HEK293 (cell line): ENCODE measurements around the gene NOLC1.

ENCODE experiments used
- CTCF ChIA-PET: fragments of 350-600 bp; formaldehyde crosslinking; extraction: SDS; loops from one replicate; lab custom pipeline; 2021; ENCODE audit warnings: antibody characterized with exemption; lab: Yijun Ruan, JAX
- POLR2A ChIA-PET: fragments of 300-600 bp; formaldehyde crosslinking; extraction: SDS; loops from one replicate; lab custom pipeline; 2020; ENCODE audit warnings: antibody characterized with exemption, inconsistent platforms; lab: Yijun Ruan, JAX
- H3K27ac ChIP-seq: fragments of 200-500 bp; sonication (Bioruptor generic); 2 replicates; pipeline ENCODE4 v1.5.1; 2014; ENCODE audit warnings: low read depth, low read length, control low read depth, inconsistent platforms; ENCODE audit errors: extremely low read depth
- H3K36me3 ChIP-seq, 2 experiments: fragments of 200-500 bp in 1 of 2; sonication (Bioruptor generic) in 1 of 2; 1 replicate in 1 of 2; 2 replicates in 1 of 2; pipeline ENCODE4 v1.5.1; 2014 to 2017; ENCODE audit warnings: inconsistent platforms in 2 of 2, low read length in 2 of 2; ENCODE audit not compliant: control insufficient read depth in 2 of 2, insufficient read depth in 1 of 2
- H3K4me1 ChIP-seq: fragments of 200-500 bp; sonication (Bioruptor generic); 2 replicates; pipeline ENCODE4 v1.5.1; 2014; ENCODE audit warnings: mild to moderate bottlenecking, low read length, inconsistent platforms; ENCODE audit not compliant: control insufficient read depth, insufficient read depth
- H3K4me3 ChIP-seq: 2 replicates; pipeline ENCODE4 v1.5.1; 2011; ENCODE audit warnings: low read depth, mild to moderate bottlenecking, control low read depth, low read length, moderate library complexity
- H3K9me3 ChIP-seq: fragments of 200-500 bp; sonication (Bioruptor generic); 2 replicates; pipeline ENCODE4 v1.5.1; 2014; ENCODE audit warnings: low read depth, low read length, inconsistent platforms; ENCODE audit not compliant: control insufficient read depth, insufficient read depth
- FEZF1 ChIP-seq: fragments of 450-650 bp; formaldehyde crosslinking; IDR thresholded peaks from 2 replicates; pipeline ENCODE4 v1.5.1; 2016; ENCODE audit warnings: missing biosample characterization, missing genetic modification characterization
- HOXD13 ChIP-seq: sonication (generic); formaldehyde crosslinking; IDR thresholded peaks from 2 replicates; pipeline ENCODE4 v1.8.0; 2022; ENCODE audit warnings: missing genetic modification reagents, borderline replicate concordance
- KLF9 ChIP-seq: fragments of 450-650 bp; formaldehyde crosslinking; IDR thresholded peaks from 2 replicates; pipeline ENCODE4 v1.5.1; 2016; ENCODE audit warnings: missing biosample characterization, missing genetic modification characterization, low read depth
- PATZ1 ChIP-seq: fragments of 450-650 bp; formaldehyde crosslinking; IDR thresholded peaks from 2 replicates; pipeline ENCODE4 v1.5.1; 2016; ENCODE audit warnings: missing biosample characterization, missing genetic modification characterization
- PRDM4 ChIP-seq: fragments of 450-650 bp; formaldehyde crosslinking; IDR thresholded peaks from 2 replicates; pipeline ENCODE4 v1.5.1; 2017; ENCODE audit warnings: missing biosample characterization, missing genetic modification characterization
- SP2 ChIP-seq: fragments of 450-650 bp; formaldehyde crosslinking; IDR thresholded peaks from 2 replicates; pipeline ENCODE4 v1.5.1; 2016; ENCODE audit warnings: missing biosample characterization, missing genetic modification characterization
- YY1 ChIP-seq: fragments of 450-650 bp; formaldehyde crosslinking; IDR thresholded peaks from 2 replicates; pipeline ENCODE4 v1.5.1; 2018; ENCODE audit warnings: missing biosample characterization, missing genetic modification characterization
- ZBTB44 ChIP-seq: fragments of 450-650 bp; IDR thresholded peaks from 2 replicates; pipeline ENCODE4 v1.5.1; 2018; ENCODE audit warnings: missing biosample characterization, mild to moderate bottlenecking, missing genetic modification characterization
- ZIC2 ChIP-seq: fragments of 450-650 bp; formaldehyde crosslinking; IDR thresholded peaks from 2 replicates; pipeline ENCODE4 v1.5.1; 2016; ENCODE audit warnings: missing biosample characterization, missing genetic modification characterization
- ZNF10 ChIP-seq: fragments of 450-650 bp; formaldehyde crosslinking; IDR thresholded peaks from 2 replicates; pipeline ENCODE4 v1.5.1; 2017; ENCODE audit warnings: missing biosample characterization, missing genetic modification characterization
- ZNF350 ChIP-seq: fragments of 450-650 bp; formaldehyde crosslinking; IDR thresholded peaks from 2 replicates; pipeline ENCODE4 v1.5.0; 2017; ENCODE audit warnings: missing biosample characterization, mild to moderate bottlenecking, missing genetic modification characterization
- ZNF416 ChIP-seq: fragments of 450-650 bp; formaldehyde crosslinking; IDR thresholded peaks from 2 replicates; pipeline ENCODE4 v1.5.1; 2016; ENCODE audit warnings: missing biosample characterization, missing genetic modification characterization
- ZNF488 ChIP-seq: fragments of 450-650 bp; formaldehyde crosslinking; IDR thresholded peaks from 2 replicates; pipeline ENCODE4 v1.5.1; 2016; ENCODE audit warnings: missing biosample characterization, missing genetic modification characterization
- ZNF521 ChIP-seq: fragments of 450-650 bp; formaldehyde crosslinking; IDR thresholded peaks from 2 replicates; pipeline ENCODE4 v1.5.1; 2017; ENCODE audit warnings: missing biosample characterization, mild to moderate bottlenecking, missing genetic modification characterization
- ZNF529 ChIP-seq: fragments of 450-650 bp; formaldehyde crosslinking; IDR thresholded peaks from 2 replicates; pipeline ENCODE4 v1.5.1; 2017; ENCODE audit warnings: missing genetic modification characterization, missing biosample characterization; ENCODE audit not compliant: insufficient replicate concordance
- ZNF677 ChIP-seq: fragments of 450-650 bp; IDR thresholded peaks from 2 replicates; pipeline ENCODE4 v1.5.0; 2018; ENCODE audit warnings: missing biosample characterization, mild to moderate bottlenecking, missing genetic modification characterization, moderate library complexity
- ZSCAN4 ChIP-seq: fragments of 450-650 bp; formaldehyde crosslinking; IDR thresholded peaks from 2 replicates; pipeline ENCODE4 v1.5.1; 2017; ENCODE audit warnings: missing biosample characterization, missing genetic modification characterization
- TF ChIP-seq, protein P1 (sequence below): fragments of 450-650 bp; formaldehyde crosslinking; IDR thresholded peaks from 2 replicates; pipeline ENCODE4 v1.5.1; 2016; ENCODE audit warnings: missing biosample characterization, missing genetic modification characterization

Gene NOLC1

DNA sequence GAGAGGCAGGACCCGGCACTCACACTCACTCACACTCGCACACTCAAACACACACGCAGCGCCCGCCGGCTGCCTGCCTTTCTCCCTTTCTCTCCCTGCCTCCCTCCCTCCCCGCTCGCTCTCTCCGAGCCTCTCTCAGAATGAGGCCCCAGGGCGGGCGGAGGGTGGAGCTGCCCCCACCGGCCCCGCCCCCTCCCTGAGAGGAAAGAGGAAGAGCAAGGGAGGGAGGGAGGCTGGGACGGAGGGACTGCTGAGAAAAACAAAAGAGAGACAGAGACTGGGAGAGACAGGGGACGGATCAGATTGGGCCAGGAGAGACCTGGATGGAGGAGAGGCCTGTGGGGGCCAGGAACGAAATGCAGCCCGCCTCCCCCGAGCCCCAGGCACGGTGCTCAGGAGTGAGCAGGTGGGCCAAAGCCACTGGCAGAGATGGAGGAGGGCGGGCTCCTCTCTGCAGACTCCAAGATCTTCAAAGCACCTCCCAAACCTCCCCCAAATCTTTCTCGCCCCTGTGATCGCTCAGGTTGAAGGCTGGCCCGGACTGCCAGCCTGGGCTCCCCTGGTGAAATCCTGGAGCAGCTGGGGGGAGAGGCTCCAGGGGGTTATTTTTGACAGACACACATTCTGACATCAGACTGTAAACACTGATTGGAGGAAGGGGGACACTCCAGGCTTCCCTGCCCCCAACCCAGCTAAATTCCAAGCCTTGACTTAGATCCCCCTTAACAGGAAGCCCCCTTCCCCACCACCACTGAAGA, 37.1 kb upstream of the NOLC1 start (continued):
- TF ChIP-seq FEZF1 (tag by site-specific recombination) (no peak), YY1 (tag by site-specific recombination) (no peak), PATZ1 (tag by site-specific recombination) (peak; percentile 99), ZBTB44 (tag by site-specific recombination) (no peak), ZNF521 (tag by site-specific recombination) (no peak), SP2 (tag by site-specific recombination) (peak; percentile 95), ZNF416 (no peak), ZNF488 (no peak), ZNF529 (no peak), HOXD13 (CRISPR knock-in tag) (no peak), ZNF350 (no peak), ZIC2 (tag by site-specific recombination) (peak; percentile 40; the same call in 1 of the 2 replicates), ZNF677 (tag by site-specific recombination) (no peak), KLF9 (tag by site-specific recombination) (peak; percentile 95)
- TF ChIP-seq, protein P1, sequence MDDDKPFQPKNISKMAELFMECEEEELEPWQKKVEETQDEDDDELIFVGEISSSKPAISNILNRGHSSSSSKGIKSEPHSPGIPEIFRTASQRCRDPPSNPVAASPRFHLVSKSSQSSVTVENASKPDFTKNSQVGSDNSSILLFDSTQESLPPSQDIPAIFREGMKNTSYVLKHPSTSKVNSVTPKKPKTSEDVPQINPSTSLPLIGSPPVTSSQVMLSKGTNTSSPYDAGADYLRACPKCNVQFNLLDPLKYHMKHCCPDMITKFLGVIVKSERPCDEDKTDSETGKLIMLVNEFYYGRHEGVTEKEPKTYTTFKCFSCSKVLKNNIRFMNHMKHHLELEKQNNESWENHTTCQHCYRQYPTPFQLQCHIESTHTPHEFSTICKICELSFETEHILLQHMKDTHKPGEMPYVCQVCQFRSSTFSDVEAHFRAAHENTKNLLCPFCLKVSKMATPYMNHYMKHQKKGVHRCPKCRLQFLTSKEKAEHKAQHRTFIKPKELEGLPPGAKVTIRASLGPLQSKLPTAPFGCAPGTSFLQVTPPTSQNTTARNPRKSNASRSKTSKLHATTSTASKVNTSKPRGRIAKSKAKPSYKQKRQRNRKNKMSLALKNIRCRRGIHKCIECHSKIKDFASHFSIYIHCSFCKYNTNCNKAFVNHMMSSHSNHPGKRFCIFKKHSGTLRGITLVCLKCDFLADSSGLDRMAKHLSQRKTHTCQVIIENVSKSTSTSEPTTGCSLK (tag by site-specific recombination): no peak

DNA sequence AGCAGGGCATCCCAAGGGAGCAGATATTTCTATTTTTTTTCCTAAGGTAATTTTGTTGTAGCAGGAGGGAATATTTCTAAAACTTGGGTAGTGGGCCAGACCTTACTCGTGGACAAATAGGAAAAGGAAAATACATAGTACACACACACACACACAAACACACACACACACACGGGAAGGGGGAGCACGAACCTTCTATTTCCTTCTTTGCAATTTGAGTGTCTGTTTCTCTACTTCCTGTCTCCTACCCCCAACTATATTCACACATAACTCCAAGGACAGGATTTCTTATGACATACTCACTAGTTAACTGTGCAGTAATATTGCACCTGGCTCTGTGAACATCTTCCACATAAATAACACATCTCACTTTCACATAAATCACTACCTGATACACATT, 36.4 kb upstream of the NOLC1 start:
- ChIA-PET CTCF (interaction anchor here (0.6 to 2.9 kb wide), 3 partner anchors 17 to 61 kb away, joined by 3 to 9 read pairs (median 4); partner anchors contain the start of gene PPRC1), POLR2A (interaction anchor here (0.6 to 2.0 kb wide), 5 partner anchors 12 to 702 kb away, joined by 3 to 9 read pairs (median 8); no protein-coding TSS in a partner anchor)
- peaks cover 44% of the 10 kb centered on the region for H3K4me1 ChIP-seq
- H3K27ac ChIP-seq: peak overlapping the region; percentile 73; the same call in 1 of the 2 replicates
- peaks cover 8 to 11% of the 10 kb centered on the region in 2 experiments; a peak in 2 of 3 replicates for H3K36me3 ChIP-seq
- TF ChIP-seq ZSCAN4 (peak; percentile 80), PRDM4 (0 out of 2 replicates have a peak, but pooled peaks have one; percentile 21), ZNF10 (tag by site-specific recombination) (peak; percentile 86), KLF9 (tag by site-specific recombination) (no peak)
- no peak overlapping the region for H3K4me3 ChIP-seq
- H3K9me3 ChIP-seq: no peaks in the 10 kb centered on the region
